Activated CD4-positive, CD25-positive, alpha-beta regulatory T cell treated with anti-CD3 and anti-CD28 coated beads, Interleukin-2, amount 50 U/mL, for 16 hours (primary cell): ENCODE data around the gene IRF2.

Experiments
- DNase-seq: peaks from one replicate; pipeline ENCODE4 v3.0.0-alpha.2; 2020; ENCODE audit warnings: low read depth, low spot score

Gene IRF2

GRCh38 chr4:184409911-184410692, 64.2 kb downstream of the IRF2 start:
- DNase-seq = no peak

- DNase-seq = no peak
Measured at GRCh38 chr4:184409502-184409901, 64.8 kb downstream of the IRF2 start.

- DNase-seq = no peak
Measured at GRCh38 chr4:184408684-184409081, 65.7 kb downstream of the IRF2 start.

GRCh38 chr4:184408021-184408683, 66.2 kb downstream of the IRF2 start:
- no peak for DNase-seq

GRCh38 chr4:184406958-184407391, 67.4 kb downstream of the IRF2 start:
- DNase-seq = no peak

- no peak for DNase-seq
Measured at GRCh38 chr4:184404047-184404446, 70.3 kb downstream of the IRF2 start.

- DNase-seq = no peak
Measured at GRCh38 chr4:184403384-184403781, 71.0 kb downstream of the IRF2 start.

GRCh38 chr4:184402740-184403383, 71.5 kb downstream of the IRF2 start:
- DNase-seq = no peak

GRCh38 chr4:184402239-184402638, 72.1 kb downstream of the IRF2 start:
- no peak for DNase-seq

- no peak for DNase-seq
Measured at GRCh38 chr4:184401397-184402171, 72.8 kb downstream of the IRF2 start.

GRCh38 chr4:184400891-184401290, 73.5 kb downstream of the IRF2 start:
- no peak for DNase-seq

- no peak for DNase-seq
Measured at GRCh38 chr4:184400375-184400870, 73.9 kb downstream of the IRF2 start.

- DNase-seq = no peak
Measured at GRCh38 chr4:184399512-184399908, 74.8 kb downstream of the IRF2 start.

GRCh38 chr4:184398741-184399511, 75.4 kb downstream of the IRF2 start:
- DNase-seq = no peak

GRCh38 chr4:184397516-184398163, 76.7 kb downstream of the IRF2 start:
- no peak for DNase-seq

GRCh38 chr4:184396570-184397515, 77.5 kb downstream of the IRF2 start:
- no peak for DNase-seq

- no peak for DNase-seq
Measured at GRCh38 chr4:184395971-184396391, 78.4 kb downstream of the IRF2 start.

- DNase-seq = no peak
Measured at GRCh38 chr4:184395451-184395917, 78.9 kb downstream of the IRF2 start.
